Gastroesophageal sphincter (tissue), 4 donors: Measurements from ENCODE around the gene DNAJA3. TPM values are rescaled to one million over a fixed set of nuclear protein-coding genes. Genes with fewer than 3 reads are reported as not detected.

Experiments
- ATAC-seq: fragments of 150-250 bp; one replicate; pipeline ENCODE4 v1.9.1; 2016; ENCODE audit warnings: mild to moderate bottlenecking, moderate library complexity
- H3K27ac ChIP-seq, 4 donors: fragments of 200-600 bp; sonication (generic) in 3 of 4; 1 replicate in 3 of 4; 2 replicates in 1 of 4; pipeline ENCODE4 v1.5.1; 2016 to 2019
- H3K27me3 ChIP-seq: fragments of 200-600 bp; sonication (generic); one replicate; pipeline ENCODE4 v1.5.1; 2019
- H3K36me3 ChIP-seq, 2 donors: fragments of 200-600 bp; sonication (generic); one replicate each; pipeline ENCODE4 v1.5.1; 2019; ENCODE audit warnings: control low read depth in 1 of 2
- H3K4me1 ChIP-seq, 3 donors: fragments of 200-600 bp; sonication (generic); 1 replicate in 2 of 3; 2 replicates in 1 of 3; pipeline ENCODE4 v1.5.1; 2016 to 2019; ENCODE audit warnings: control low read depth in 2 of 3
- H3K4me3 ChIP-seq, 2 donors: fragments of 200-600 bp; sonication (generic); one replicate each; pipeline ENCODE4 v1.5.1; 2019; ENCODE audit warnings: mild to moderate bottlenecking in 1 of 2, moderate library complexity in 1 of 2
- H3K9me3 ChIP-seq, 3 donors: fragments of 200-600 bp; sonication (generic); one replicate each; pipeline ENCODE4 v1.5.1; 2017 to 2019; ENCODE audit warnings: control low read depth in 2 of 3
- EP300 ChIP-seq: sonication (generic); formaldehyde crosslinking; IDR thresholded peaks from one replicate; pipeline ENCODE4 v1.6.1; 2017; ENCODE audit warnings: antibody characterized with exemption, mild to moderate bottlenecking
- POLR2A ChIP-seq, 2 donors: fragments of 450-650 bp; IDR thresholded peaks; one replicate each; pipeline ENCODE4 v1.6.1; 2017; ENCODE audit warnings: antibody characterized with exemption in 2 of 2, mild to moderate bottlenecking in 2 of 2, moderate library complexity in 1 of 2
- POLR2AphosphoS5 ChIP-seq: sonication (generic); formaldehyde crosslinking; IDR thresholded peaks from one replicate; pipeline ENCODE4 v1.6.1; 2017; ENCODE audit warnings: antibody characterized with exemption
- WGBS, 2 donors: methylation state at CpG; one replicate each; pipeline ENCODE4 v1.1.5; 2018; ENCODE audit warnings: low coverage in 1 of 2; 5-methylcytosine and 5-hydroxymethylcytosine counted together
- total RNA-seq, 4 donors: library from RNA; depleted of rRNA; stranded (reverse); fragments of >200 nt; gene quantifications; one replicate each; pipeline ENCODE4 v1.1.0, GENCODE V29; 2016
- TF ChIP-seq, protein P1 (sequence below), 4 experiments: fragments of 200-600 bp in 2 of 4; fragments of 450-650 bp in 2 of 4; sonication (generic) in 1 of 4; IDR thresholded peaks; one replicate each; pipeline ENCODE4 v1.5.1; 2017 to 2019; ENCODE audit warnings: antibody characterized with exemption in 4 of 4, mild to moderate bottlenecking in 2 of 4, moderate library complexity in 2 of 4

DNAJA3 gene
- total RNA-seq: 10 to 100 TPM; 39.6 to 55.6 (median 43.9) TPM

DNA sequence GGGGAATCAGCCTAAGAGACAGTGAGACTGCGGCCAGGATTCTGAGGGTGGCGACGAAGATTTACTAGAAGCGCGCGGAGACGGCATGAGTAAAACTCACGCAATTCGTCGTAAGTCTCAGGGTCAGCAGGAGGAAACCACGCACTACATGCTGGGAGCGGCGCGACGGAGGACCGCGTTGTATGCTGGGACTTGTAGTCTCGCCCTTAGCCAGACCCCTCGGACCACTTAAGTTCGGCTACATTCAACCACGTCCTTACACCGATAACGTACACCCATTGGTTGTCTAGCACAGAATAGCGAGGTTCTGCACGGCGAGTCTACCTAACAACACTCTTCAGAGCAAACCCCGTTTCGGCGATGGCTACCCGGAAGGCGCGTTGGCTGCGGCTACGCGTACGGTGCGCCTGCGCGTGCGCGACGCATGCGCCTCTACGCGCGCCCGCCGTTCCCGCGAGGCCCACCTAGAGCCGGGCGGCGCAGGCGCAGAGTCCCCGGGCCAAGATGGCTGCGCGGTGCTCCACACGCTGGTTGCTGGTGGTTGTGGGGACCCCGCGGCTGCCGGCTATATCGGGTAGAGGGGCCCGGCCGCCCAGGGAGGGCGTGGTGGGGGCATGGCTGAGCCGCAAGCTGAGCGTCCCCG is at the start of gene DNAJA3:
Gene DNAJA3, plus strand, starts transcription at position 491 of the 643 bp plus-strand sequence. Its CDS starts 14 bp downstream, at position 505.
- no peaks in the 10 kb centered on the region for H3K27me3 ChIP-seq

DNA sequence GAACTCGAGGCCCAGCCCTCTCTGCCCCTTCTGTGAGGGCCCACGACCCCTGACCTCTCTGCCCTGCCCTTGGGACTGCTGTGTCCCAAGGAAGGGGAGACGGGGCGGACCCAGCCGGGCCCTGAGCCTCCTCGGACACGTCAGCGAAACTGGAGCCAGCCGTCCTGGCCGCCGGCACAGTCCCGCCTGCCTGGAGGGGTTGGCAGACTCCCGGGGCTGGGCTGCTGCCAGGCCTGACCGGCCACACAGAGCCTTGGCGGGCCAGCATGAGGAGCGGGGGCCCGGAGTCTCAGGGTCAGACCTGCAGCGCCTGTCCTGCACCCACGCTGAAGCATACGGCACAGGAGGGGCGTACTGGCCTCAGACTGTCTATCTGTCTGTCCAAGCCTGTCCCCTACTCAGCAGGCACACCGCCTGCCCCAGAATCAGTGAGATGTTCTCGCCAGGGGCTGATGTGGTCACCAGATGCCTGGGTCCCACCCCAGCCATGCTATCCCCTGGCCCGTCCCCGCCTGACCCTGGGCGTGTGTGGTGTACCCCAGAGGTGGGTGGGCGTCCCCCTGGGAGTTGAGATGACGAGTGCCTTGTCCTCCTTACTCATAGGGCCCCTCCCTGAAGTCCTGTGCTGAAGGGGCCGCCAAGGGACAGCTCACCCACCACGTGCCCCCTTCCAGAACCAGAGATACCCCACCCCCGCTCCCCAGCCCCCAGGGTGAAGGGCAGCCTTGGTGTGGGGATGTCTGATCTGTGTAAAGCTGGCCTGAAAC is 49.4 kb upstream of the DNAJA3 start:
- Histone ChIP-seq H3K27me3 (no peaks in the 10 kb centered on the region), H3K4me3 (peak overlapping the region in 1 of 2 donors; percentile 21), H3K27ac (peak overlapping the region; percentile 13 to 91 (median 88)), H3K36me3 (peaks cover 0 to 11% of the 10 kb centered on the region in 2 donors), H3K9me3 (no peaks in the 10 kb centered on the region), H3K4me1 (peaks cover 3 to 98% (median 63%) of the 10 kb centered on the region in 3 donors)
- WGBS, 2 donors: 22% methylated on average over 10 of the region's 31 CpGs; no CpG with 5 or more reads in 1 of the 2 donors
- peak; percentile 80 for ATAC-seq
- TF ChIP-seq POLR2AphosphoS5: no peak

More for the DNA sequence above, at the start of gene DNAJA3:
- ATAC-seq: peak; percentile 98
- peak within 1 kb of the TSS; percentile 89 to 97 (median 94) for H3K27ac ChIP-seq
- H3K36me3 ChIP-seq: peaks cover 0 to 5% of the 10 kb centered on the region in 2 donors
- H3K9me3 ChIP-seq: no peaks in the 10 kb centered on the region
- 0% methylated on average over 10 of the region's 68 CpGs; no CpG with 5 or more reads in 1 of the 2 donors for WGBS, 2 donors
- H3K4me1 ChIP-seq: peaks cover 0 to 30% (median 6%) of the 10 kb centered on the region in 3 donors
- peak within 1 kb of the TSS; percentile 67 to 94 for H3K4me3 ChIP-seq
- no peak for TF ChIP-seq EP300
- TF ChIP-seq, protein P1, sequence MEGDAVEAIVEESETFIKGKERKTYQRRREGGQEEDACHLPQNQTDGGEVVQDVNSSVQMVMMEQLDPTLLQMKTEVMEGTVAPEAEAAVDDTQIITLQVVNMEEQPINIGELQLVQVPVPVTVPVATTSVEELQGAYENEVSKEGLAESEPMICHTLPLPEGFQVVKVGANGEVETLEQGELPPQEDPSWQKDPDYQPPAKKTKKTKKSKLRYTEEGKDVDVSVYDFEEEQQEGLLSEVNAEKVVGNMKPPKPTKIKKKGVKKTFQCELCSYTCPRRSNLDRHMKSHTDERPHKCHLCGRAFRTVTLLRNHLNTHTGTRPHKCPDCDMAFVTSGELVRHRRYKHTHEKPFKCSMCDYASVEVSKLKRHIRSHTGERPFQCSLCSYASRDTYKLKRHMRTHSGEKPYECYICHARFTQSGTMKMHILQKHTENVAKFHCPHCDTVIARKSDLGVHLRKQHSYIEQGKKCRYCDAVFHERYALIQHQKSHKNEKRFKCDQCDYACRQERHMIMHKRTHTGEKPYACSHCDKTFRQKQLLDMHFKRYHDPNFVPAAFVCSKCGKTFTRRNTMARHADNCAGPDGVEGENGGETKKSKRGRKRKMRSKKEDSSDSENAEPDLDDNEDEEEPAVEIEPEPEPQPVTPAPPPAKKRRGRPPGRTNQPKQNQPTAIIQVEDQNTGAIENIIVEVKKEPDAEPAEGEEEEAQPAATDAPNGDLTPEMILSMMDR (IDR thresholded peaks at IDR 0.05): peak in 2 of 4 experiments; percentile 19 to 26
- peak; percentile 70 to 84 for TF ChIP-seq POLR2A (IDR thresholded peaks at IDR 0.05)
- peak; percentile 79 for TF ChIP-seq POLR2AphosphoS5

DNA sequence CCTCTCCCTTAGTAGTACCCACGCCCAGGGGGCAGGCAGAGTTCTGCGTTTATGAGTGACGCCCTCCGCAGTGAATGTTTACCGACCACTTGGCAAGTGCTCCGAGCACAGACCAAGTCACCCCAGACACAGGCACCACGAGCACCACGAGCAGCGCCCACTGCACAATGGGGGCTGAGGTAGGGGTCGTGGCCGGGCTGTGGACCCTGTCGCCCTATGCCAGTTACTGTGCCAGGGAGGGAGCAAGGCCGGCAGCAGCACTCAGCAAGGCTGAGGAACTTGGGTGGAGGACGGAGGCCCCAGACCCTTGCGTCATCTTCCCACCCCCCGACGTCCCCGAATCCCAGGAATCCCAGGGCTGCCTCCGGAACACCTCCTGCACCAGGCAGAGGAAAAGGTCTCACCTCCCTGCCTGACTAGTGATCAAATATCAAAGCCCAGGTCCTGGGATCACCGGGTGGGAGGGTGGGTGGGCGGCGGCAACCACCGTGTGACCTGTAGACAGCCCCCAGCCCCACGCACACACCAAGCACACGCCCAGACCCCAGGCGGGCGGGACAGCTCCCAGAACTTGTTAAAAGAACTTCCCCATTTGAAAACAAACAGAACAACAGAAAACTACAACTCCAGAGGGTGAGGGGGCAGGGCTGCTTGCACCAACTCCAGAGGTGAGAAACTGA is 48.6 kb upstream of the DNAJA3 start:
- peaks cover 0 to 19% of the 10 kb centered on the region in 2 donors for H3K36me3 ChIP-seq
- no peak for ATAC-seq
- H3K27me3 ChIP-seq: no peaks in the 10 kb centered on the region
- H3K4me1 ChIP-seq: peaks cover 3 to 95% (median 63%) of the 10 kb centered on the region in 3 donors
- peak overlapping the region in 3 of 4 donors; percentile 88 to 91 (median 89) for H3K27ac ChIP-seq
- WGBS, 2 donors: 40% methylated on average over 1 of the region's 27 CpGs; no CpG with 5 or more reads in 1 of the 2 donors
- no peaks in the 10 kb centered on the region for H3K9me3 ChIP-seq
- TF ChIP-seq EP300 (no peak), POLR2AphosphoS5 (no peak), POLR2A (IDR thresholded peaks at IDR 0.05) (no peak)
- TF ChIP-seq, protein P1 (IDR thresholded peaks at IDR 0.05): no peak
- H3K4me3 ChIP-seq: peak overlapping the region in 1 of 2 donors; percentile 21

DNA sequence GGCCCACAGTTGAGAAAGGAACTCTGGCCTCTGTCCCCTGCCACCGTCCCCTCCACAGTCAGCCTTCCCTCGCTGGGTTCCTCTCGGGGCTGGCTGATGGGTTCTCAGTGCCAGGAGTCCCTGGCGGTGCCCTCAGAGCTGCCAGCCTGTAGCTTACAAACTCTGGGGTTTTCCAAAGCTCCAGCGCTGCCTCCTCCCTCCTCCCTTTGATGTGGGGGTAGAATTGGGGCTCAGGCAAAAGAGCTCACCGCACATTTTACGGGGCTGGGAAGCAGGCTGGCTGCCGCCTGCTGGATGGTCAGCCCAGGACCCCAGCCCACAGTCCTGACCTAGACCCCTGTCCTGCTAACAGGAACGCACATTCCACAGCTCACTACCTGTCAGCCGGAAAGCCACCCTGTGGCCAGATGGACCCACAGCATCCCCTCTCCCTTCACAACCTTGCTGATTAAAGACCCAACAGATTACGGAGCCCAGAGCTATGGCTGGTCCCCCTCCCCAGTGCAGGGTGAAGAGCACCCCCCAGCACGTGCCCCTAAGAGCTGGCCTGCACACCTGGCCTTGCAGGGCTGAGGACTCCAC is 48.0 kb upstream of the DNAJA3 start:
- no peak overlapping the region for H3K4me3 ChIP-seq
- no peak for ATAC-seq
- no peaks in the 10 kb centered on the region for H3K9me3 ChIP-seq
- H3K4me1 ChIP-seq: peaks cover 3 to 88% (median 57%) of the 10 kb centered on the region in 3 donors
- peak overlapping the region in 3 of 4 donors; percentile 88 to 91 (median 89) for H3K27ac ChIP-seq
- 40 to 83% methylated on average over 1 of the region's 12 CpGs for WGBS, 2 donors
- H3K36me3 ChIP-seq: peaks cover 0 to 25% of the 10 kb centered on the region in 2 donors
- no peaks in the 10 kb centered on the region for H3K27me3 ChIP-seq
- TF ChIP-seq POLR2AphosphoS5: no peak
- TF ChIP-seq, protein P1 (IDR thresholded peaks at IDR 0.05): no peak
- TF ChIP-seq POLR2A (IDR thresholded peaks at IDR 0.05): no peak
- no peak for TF ChIP-seq EP300
